Stimulated activated CD4-positive, alpha-beta T cell treated with anti-CD3 and anti-CD28 coated beads, TNF-alpha, amount 100 ng/mL, for 48 hours (primary cell): ENCODE data around the gene KANK4.

Experiments used
- DNase-seq, 3 donors: peaks; one replicate each; pipeline ENCODE4 v3.0.0-alpha.2; 2020; ENCODE audit warnings: low read depth in 3 of 3

The KANK4 gene

GRCh38 chr1:62208087-62208486 lies 111.1 kb downstream of the KANK4 start:
- DNase-seq, result no peak

DNA sequence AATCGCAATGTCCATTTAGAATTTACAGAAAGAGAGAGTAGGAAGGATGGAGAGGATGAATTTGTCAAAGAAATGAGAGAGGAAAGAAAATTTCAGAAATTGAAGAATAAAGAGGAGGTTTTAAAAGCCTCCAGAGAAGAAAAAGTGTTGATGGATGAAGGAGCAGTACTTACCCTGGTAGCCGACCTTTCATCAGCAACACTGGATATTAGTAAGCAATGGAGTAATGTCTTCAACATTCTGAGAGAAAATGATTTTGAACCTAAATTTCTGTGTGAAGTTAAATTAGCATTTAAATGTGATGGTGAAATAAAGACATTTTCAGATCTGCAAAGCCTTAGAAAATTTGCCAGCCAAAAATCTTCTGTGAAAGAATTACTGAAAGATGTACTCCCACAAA lies 112.0 kb downstream of the KANK4 start:
- DNase-seq, result no peak

DNA sequence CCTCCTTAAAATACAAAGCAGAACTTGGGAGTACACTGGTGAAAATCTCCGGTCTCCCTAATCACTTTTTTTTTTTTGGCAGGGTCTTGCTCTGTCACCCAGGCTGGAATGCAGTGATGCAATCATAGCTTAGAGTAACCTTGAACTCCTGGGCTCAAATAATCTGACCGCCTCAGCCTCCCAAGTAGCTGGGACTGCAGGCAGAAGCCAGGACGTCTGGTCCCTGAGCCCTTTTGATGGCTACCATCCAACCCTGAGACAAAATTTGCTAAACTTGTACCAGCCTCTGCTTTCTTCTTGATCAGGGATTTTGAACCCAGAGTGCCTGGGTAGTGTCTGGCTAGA lies 120.5 kb downstream of the KANK4 start:
- no peak for DNase-seq

DNA sequence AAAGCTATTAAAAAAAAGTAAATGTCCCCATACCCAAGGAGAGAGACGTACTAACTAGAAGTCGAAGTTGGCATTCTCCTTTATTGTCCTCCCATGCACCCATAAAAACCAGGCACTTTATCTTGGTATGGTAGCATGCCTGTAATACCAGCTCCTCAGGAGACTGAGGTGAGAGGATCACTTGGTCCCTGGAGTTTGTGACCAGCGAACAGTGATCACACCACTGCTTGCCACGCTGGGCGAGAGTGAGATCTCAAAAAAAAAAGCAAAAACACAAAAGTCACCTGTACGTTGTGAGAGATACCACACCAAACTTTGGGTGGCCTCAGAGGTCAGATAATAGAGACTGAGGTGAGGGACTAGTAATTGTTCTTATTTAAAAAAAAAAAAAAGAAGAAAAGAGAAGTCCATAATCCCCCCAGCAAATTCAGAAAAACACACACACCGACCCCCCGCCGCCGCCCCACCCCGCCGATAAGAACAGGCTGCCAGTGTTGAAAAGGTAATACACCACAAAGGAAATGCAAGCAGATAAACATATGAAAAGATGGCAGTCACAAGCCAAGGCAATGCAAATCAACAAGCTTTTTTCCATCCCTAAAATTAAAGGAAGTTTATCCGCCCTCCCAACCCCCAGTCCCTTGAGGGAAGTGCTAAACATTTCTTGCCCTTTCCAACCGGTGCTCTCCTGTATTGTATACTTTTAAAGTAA lies 121.0 kb downstream of the KANK4 start:
- DNase-seq, result no peak

GRCh38 chr1:62196086-62196690 lies 123.0 kb downstream of the KANK4 start:
- DNase-seq, result no peak

GRCh38 chr1:62194651-62195544 lies 124.3 kb downstream of the KANK4 start, which contains the start of gene L1TD1:
TSS of gene L1TD1 (plus strand) at chr1:62194849. CDS start at chr1:62206629, 11,780 bp downstream.
- no peak for DNase-seq

DNA sequence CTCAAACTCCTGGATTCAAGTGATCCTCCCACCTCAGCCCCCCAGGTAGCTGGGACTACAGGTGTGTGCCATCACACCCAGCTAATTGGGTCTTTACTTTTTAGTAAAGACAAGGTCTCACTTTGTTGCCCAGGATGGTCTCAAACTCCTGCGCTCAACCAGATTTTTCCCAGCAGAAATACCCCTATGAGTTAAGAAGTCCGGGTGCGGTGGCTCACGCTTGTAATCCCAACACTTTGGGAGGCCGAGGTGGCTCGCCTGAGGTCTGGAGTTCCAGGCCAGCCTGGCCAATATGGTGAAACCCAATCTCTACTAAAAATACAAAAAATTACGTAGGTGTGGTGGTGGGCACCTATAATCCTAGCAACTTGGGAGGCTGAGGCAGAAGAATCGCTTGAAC lies 131.1 kb downstream of the KANK4 start:
- DNase-seq, result no peak

DNA sequence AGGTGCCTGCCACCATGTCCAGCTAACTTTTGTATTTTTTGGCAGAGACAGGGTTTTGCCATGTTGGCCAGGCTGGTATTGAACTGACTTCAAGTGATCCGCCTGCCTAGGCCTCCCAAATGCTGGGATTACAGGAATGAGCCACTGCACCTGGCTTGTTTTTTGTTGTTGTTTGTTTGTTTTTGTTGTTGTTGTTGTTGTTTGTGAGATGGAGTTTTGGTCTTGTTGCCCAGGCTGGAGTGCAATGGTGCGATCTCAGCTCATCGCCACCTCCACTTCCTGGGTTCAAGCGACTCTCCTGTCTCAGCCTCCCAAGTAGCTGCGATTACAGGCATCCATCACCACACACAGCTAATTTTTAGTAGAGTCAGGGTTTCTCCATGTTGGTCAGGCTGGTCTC lies 131.7 kb downstream of the KANK4 start:
- DNase-seq, result no peak
